Measurements from ENCODE around the gene SCGB1D4. TPM values are rescaled to one million over a fixed set of nuclear protein-coding genes. Genes with fewer than 3 reads are reported as not detected.

Gene SCGB1D4
- polyA plus RNA-seq, 1 donor (not counting 4 experiments of a cell fraction or from before 2014, with no cell fraction given) = not detected

GRCh38 chr11:62340269-62340901 lies 41.5 kb upstream of the SCGB1D4 start:
- no peak for DNase-seq (ENCODE audit: low read depth, low spot score)
- no peaks in the 10 kb centered on the region for H3K9me1 ChIP-seq (ENCODE audit: control insufficient read depth, extremely low read depth, insufficient read depth, low read length)
- no peaks in the 10 kb centered on the region for H3K9me3 ChIP-seq (ENCODE audit: control insufficient read depth, low read depth, low read length)
- no peaks in the 10 kb centered on the region for H3K36me3 ChIP-seq (ENCODE audit: control insufficient read depth in 2 of 2, extremely low read depth in 1 of 2, insufficient read depth in 2 of 2, low read length in 2 of 2)
- no peak for FAIRE-seq
- H2AFZ ChIP-seq (ENCODE audit: control insufficient read depth, low read length) = no peak overlapping the region
- TF ChIP-seq CTCF (optimal IDR thresholded peaks at IDR 0.05 in 1 of 3, IDR thresholded peaks at IDR 0.05 in 1 of 3, conservative IDR thresholded peaks at IDR 0.05 in 1 of 3; ENCODE audit: extremely low read depth in 1 of 3, insufficient read depth in 2 of 3, low read length in 3 of 3) (peak; percentile 67 to 74 (median 71)), EZH2 (IDR thresholded peaks at IDR 0.05; ENCODE audit: low read length) (no peak)
- H3K4me3 ChIP-seq (ENCODE audit: control insufficient read depth in 2 of 3, extremely low read depth in 1 of 3, insufficient read depth in 2 of 3, low read depth in 1 of 3, low read length in 3 of 3) = no peak overlapping the region
- H3K4me2 ChIP-seq (ENCODE audit: control insufficient read depth, extremely low read depth, insufficient read depth, low read depth, low read length) = no peak overlapping the region
- H3K4me1 ChIP-seq (ENCODE audit: control insufficient read depth, extremely low read depth, insufficient read depth, low read length) = peaks cover 7% of the 10 kb centered on the region
- no peak overlapping the region for H3K9ac ChIP-seq (ENCODE audit: control insufficient read depth, extremely low read depth, insufficient read depth, low read length)
- no peak overlapping the region for H3K27ac ChIP-seq (ENCODE audit: control insufficient read depth, insufficient read depth, low read length)
- H3K27me3 ChIP-seq (ENCODE audit: control insufficient read depth, extremely low read depth, insufficient read depth, low read length) = peaks cover 28% of the 10 kb centered on the region
- H4K20me1 ChIP-seq (ENCODE audit: control insufficient read depth, extremely low read depth, insufficient read depth, low read length) = no peaks in the 10 kb centered on the region
- dilution Hi-C loops (cut with MboI; ENCODE audit: extremely low pct_ligation_motif_present, low sequenced_read_pairs) = no loop called here
- no peaks in the 10 kb centered on the region for H3K79me2 ChIP-seq (ENCODE audit: control insufficient read depth, insufficient read depth, low read length)

- dilution Hi-C loops (cut with MboI; ENCODE audit: extremely low pct_ligation_motif_present, low sequenced_read_pairs) = no loop called here
- DNase-seq (ENCODE audit: low read depth, low spot score) = no peak
- Histone ChIP-seq H3K9me1 (ENCODE audit: control insufficient read depth, extremely low read depth, insufficient read depth, low read length) (no peaks in the 10 kb centered on the region), H3K27ac (ENCODE audit: control insufficient read depth, insufficient read depth, low read length) (no peak overlapping the region), H3K79me2 (ENCODE audit: control insufficient read depth, insufficient read depth, low read length) (no peaks in the 10 kb centered on the region), H3K4me1 (ENCODE audit: control insufficient read depth, extremely low read depth, insufficient read depth, low read length) (peaks cover 7% of the 10 kb centered on the region), H3K9me3 (ENCODE audit: control insufficient read depth, low read depth, low read length) (no peaks in the 10 kb centered on the region), H4K20me1 (ENCODE audit: control insufficient read depth, extremely low read depth, insufficient read depth, low read length) (no peaks in the 10 kb centered on the region), H3K4me3 (ENCODE audit: control insufficient read depth in 2 of 3, extremely low read depth in 1 of 3, insufficient read depth in 2 of 3, low read depth in 1 of 3, low read length in 3 of 3) (peak overlapping the region in 1 of 3 experiments; percentile 71), H2AFZ (ENCODE audit: control insufficient read depth, low read length) (no peak overlapping the region), H3K4me2 (ENCODE audit: control insufficient read depth, extremely low read depth, insufficient read depth, low read depth, low read length) (peak overlapping the region; percentile 91), H3K27me3 (ENCODE audit: control insufficient read depth, extremely low read depth, insufficient read depth, low read length) (peaks cover 28% of the 10 kb centered on the region), H3K9ac (ENCODE audit: control insufficient read depth, extremely low read depth, insufficient read depth, low read length) (no peak overlapping the region), H3K36me3 (ENCODE audit: control insufficient read depth in 2 of 2, extremely low read depth in 1 of 2, insufficient read depth in 2 of 2, low read length in 2 of 2) (no peaks in the 10 kb centered on the region)
- FAIRE-seq = no peak
- no peak for TF ChIP-seq EZH2 (IDR thresholded peaks at IDR 0.05; ENCODE audit: low read length)
- TF ChIP-seq CTCF (optimal IDR thresholded peaks at IDR 0.05 in 1 of 3, IDR thresholded peaks at IDR 0.05 in 1 of 3, conservative IDR thresholded peaks at IDR 0.05 in 1 of 3; ENCODE audit: extremely low read depth in 1 of 3, insufficient read depth in 2 of 3, low read length in 3 of 3) = no peak
Observed at GRCh38 chr11:62338218-62338617, 39.3 kb upstream of the SCGB1D4 start.
